ENCODE results near the gene FN3KRP.

The FN3KRP gene

GRCh38 chr17:82687871-82688270 is 28.6 kb upstream of the FN3KRP start:
- no peak for DNase-seq

- no peak for DNase-seq
These were observed 27.4 kb upstream of the FN3KRP start for GRCh38 chr17:82689077-82689476.

- no peak for DNase-seq
These were observed 25.6 kb upstream of the FN3KRP start for GRCh38 chr17:82690786-82691489.

GRCh38 chr17:82691714-82692113 is 24.8 kb upstream of the FN3KRP start:
- no peak for DNase-seq

GRCh38 chr17:82692268-82692667 is 24.2 kb upstream of the FN3KRP start:
- DNase-seq, result no peak

- DNase-seq, result no peak
These were observed 23.2 kb upstream of the FN3KRP start for GRCh38 chr17:82693168-82693867.

- DNase-seq, result no peak
These were observed 21.9 kb upstream of the FN3KRP start for GRCh38 chr17:82694647-82695046.

- no peak for DNase-seq
These were observed 20.2 kb upstream of the FN3KRP start for GRCh38 chr17:82696259-82696658.

- DNase-seq, result no peak
These were observed 19.3 kb upstream of the FN3KRP start for GRCh38 chr17:82696916-82697807.

- DNase-seq, result no peak
These were observed 18.8 kb upstream of the FN3KRP start for GRCh38 chr17:82697808-82698064.

- peak; percentile 98 to 99 for DNase-seq
These were observed 18.2 kb upstream of the FN3KRP start, which contains the start of gene RAB40B for GRCh38 chr17:82698065-82698973. TSS of gene RAB40B (minus strand) at chr17:82698698. CDS start at chr17:82698596, 102 bp downstream.

GRCh38 chr17:82698974-82699442 is 17.5 kb upstream of the FN3KRP start:
- DNase-seq, result no peak

GRCh38 chr17:82699551-82699950 is 17.0 kb upstream of the FN3KRP start:
- DNase-seq, result no peak

- peak in 1 of 2 donors; percentile 12 for DNase-seq
These were observed 14.1 kb upstream of the FN3KRP start for GRCh38 chr17:82702231-82702927.

GRCh38 chr17:82703036-82703745 is 13.3 kb upstream of the FN3KRP start:
- DNase-seq, result no peak

- no peak for DNase-seq
These were observed 12.3 kb upstream of the FN3KRP start for GRCh38 chr17:82703935-82704865.

GRCh38 chr17:82704886-82705285 is 11.6 kb upstream of the FN3KRP start:
- no peak for DNase-seq

GRCh38 chr17:82705756-82706155 is 10.8 kb upstream of the FN3KRP start:
- DNase-seq, result no peak

GRCh38 chr17:82709024-82709675 is 7.4 kb upstream of the FN3KRP start:
- DNase-seq, result no peak

Data from inflammatory macrophage treated with lipopolysaccharide for 1 hour (primary cell).